Caki2 (cell line): Measurements from ENCODE around the gene RAD51B. TPM values are rescaled to one million over a fixed set of nuclear protein-coding genes. Genes with fewer than 3 reads are reported as not detected.
A peak's percentile ranks its signal among the peaks of the same experiment; 100 is the strongest.

Experiments
- DNase-seq: peaks from one replicate; pipeline ENCODE4 v3.0.0-alpha.2; 2015; ENCODE audit warnings: low read depth
- in situ Hi-C: cut with HindIII; loops from 2 replicates; pipeline ENCODE4 v1.10.0; 2016; ENCODE audit warnings: low sequenced_read_pairs, low pct_unique_long_range_greater_than_20kb, mixed read lengths
- total RNA-seq: library from RNA; depleted of rRNA; stranded (reverse); fragments of >200 nt; shearing (Covaris generic); gene quantifications from 2 replicates; pipeline ENCODE4 v1.2.3, GENCODE V29; 2014; ENCODE audit warnings: low replicate concordance

The RAD51B gene
- total RNA-seq, 1 experiment from 2014 or later, result 20.8 TPM

- in situ Hi-C loops, result no loop called here
Measured at GRCh38 chr14:68405961-68406360, 586.4 kb downstream of the RAD51B start.

GRCh38 chr14:68407285-68407684 is 587.7 kb downstream of the RAD51B start:
- in situ Hi-C loops, result no loop called here
- no peak for DNase-seq

More at GRCh38 chr14:68405961-68406360, 586.4 kb downstream of the RAD51B start:
- DNase-seq, result no peak

GRCh38 chr14:68407825-68408224 is 588.2 kb downstream of the RAD51B start:
- in situ Hi-C loops, result no loop called here

GRCh38 chr14:68408680-68409079 is 589.1 kb downstream of the RAD51B start:
- no peak for DNase-seq
- in situ Hi-C loops, result no loop called here

More at GRCh38 chr14:68407825-68408224, 588.2 kb downstream of the RAD51B start:
- no peak for DNase-seq

- in situ Hi-C loops, result no loop called here
- no peak for DNase-seq
Measured at GRCh38 chr14:68409387-68409786, 589.8 kb downstream of the RAD51B start.

GRCh38 chr14:68412505-68413465 is 593.2 kb downstream of the RAD51B start:
- peak; percentile 69 for DNase-seq
- in situ Hi-C loops, result no loop called here

- in situ Hi-C loops, result no loop called here
- DNase-seq, result no peak
Measured at GRCh38 chr14:68413509-68413908, 593.9 kb downstream of the RAD51B start.

- in situ Hi-C loops, result no loop called here
- no peak for DNase-seq
Measured at GRCh38 chr14:68414121-68414520, 594.5 kb downstream of the RAD51B start.

- no peak for DNase-seq
- in situ Hi-C loops, result no loop called here
Measured at GRCh38 chr14:68416171-68416570, 596.6 kb downstream of the RAD51B start.

- no peak for DNase-seq
- in situ Hi-C loops, result no loop called here
Measured at GRCh38 chr14:68417009-68417650, 597.6 kb downstream of the RAD51B start.

- in situ Hi-C loops, result no loop called here
- DNase-seq, result no peak
Measured at GRCh38 chr14:68418174-68419118, 598.9 kb downstream of the RAD51B start.

GRCh38 chr14:68420350-68420749 is 600.8 kb downstream of the RAD51B start:
- in situ Hi-C loops, result no loop called here
- no peak for DNase-seq

- DNase-seq, result no peak
- in situ Hi-C loops, result no loop called here
Measured at GRCh38 chr14:68421116-68421515, 601.5 kb downstream of the RAD51B start.

GRCh38 chr14:68423686-68424085 is 604.1 kb downstream of the RAD51B start:
- in situ Hi-C loops, result no loop called here
- DNase-seq, result no peak

- in situ Hi-C loops, result no loop called here
- DNase-seq, result no peak
Measured at GRCh38 chr14:68424443-68425172, 605.0 kb downstream of the RAD51B start.

GRCh38 chr14:68426661-68427549 is 607.3 kb downstream of the RAD51B start:
- in situ Hi-C loops, result no loop called here
- DNase-seq, result no peak

GRCh38 chr14:68427550-68427890 is 607.9 kb downstream of the RAD51B start:
- in situ Hi-C loops, result no loop called here
- DNase-seq, result no peak
